Stimulated activated CD8-positive, alpha-beta memory T cell treated with anti-CD3 and anti-CD28 coated beads, Interleukin-12 subunit alpha, Interleukin-12 subunit beta, amount 100 ng/mL, for 1 hour (primary cell): ENCODE results near the gene CTDSPL2.
"Not testable (repeated sequence)": the region's sequence is repeated elsewhere in the genome, so short reads cannot be mapped to it uniquely, and the experiment has no call there.

Experiments
- DNase-seq: peaks from one replicate; pipeline ENCODE4 v3.0.0-alpha.2; 2020; ENCODE audit warnings: low read depth

The CTDSPL2 gene

GRCh38 chr15:44426975-44427755 is at the start of gene CTDSPL2:
CTDSPL2 (plus strand) TSS chr15:44427629; CDS start chr15:44459015, 31,386 bp downstream.
- DNase-seq: peak; percentile 92

DNA sequence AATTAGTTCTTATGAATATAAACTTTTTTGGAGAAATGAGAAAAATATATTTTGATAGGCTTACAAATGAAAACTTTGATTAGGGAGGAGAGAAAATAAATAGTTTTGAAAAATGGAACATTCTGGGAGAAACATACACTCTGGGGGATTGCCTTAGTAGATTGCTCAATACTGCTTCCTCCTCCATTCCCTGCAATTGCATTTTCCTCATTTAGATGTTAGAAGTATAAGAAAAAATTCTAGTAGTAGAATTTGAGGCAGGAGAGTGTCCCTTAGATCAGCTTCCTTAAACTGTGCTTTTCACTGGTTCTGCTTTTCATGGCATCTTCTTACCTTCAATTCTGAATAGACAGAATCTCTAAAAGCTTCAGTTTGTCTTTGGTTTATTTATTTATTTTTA is 46.2 kb upstream of the CTDSPL2 start:
- DNase-seq: no peak

- DNase-seq: no peak
Observed at GRCh38 chr15:44385344-44385942, 42.0 kb upstream of the CTDSPL2 start.

GRCh38 chr15:44394062-44394461 is 33.4 kb upstream of the CTDSPL2 start:
- no peak for DNase-seq

GRCh38 chr15:44394562-44394961 is 32.9 kb upstream of the CTDSPL2 start:
- DNase-seq: no peak

- DNase-seq: no peak
Observed at GRCh38 chr15:44397869-44398268, 29.6 kb upstream of the CTDSPL2 start.

DNA sequence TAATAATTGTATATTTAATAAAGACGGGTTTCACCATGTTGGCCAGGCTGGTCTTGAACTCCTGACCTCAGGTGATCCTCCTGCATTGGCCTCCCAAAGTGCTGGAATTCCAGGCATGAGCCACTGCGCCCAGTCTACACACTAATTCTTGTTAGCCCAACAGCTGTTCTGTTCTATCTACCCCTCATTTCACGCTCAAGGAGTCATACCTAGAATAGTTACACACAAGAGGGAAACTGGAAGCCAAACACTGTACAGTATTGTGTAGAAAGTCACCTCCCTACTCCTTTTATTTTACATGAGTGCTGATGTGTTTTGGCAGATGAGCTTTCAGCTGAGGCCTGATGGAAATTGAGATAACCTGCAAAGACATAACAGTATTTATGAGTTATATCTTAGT is 13.4 kb upstream of the CTDSPL2 start:
- DNase-seq: no peak

GRCh38 chr15:44427756-44428724 is 611 bp downstream of the CTDSPL2 start:
- no peak for DNase-seq

GRCh38 chr15:44435893-44436667 is 8.7 kb downstream of the CTDSPL2 start:
- no peak for DNase-seq

GRCh38 chr15:44438402-44438801 is 11.0 kb downstream of the CTDSPL2 start:
- no peak for DNase-seq

GRCh38 chr15:44441095-44441501 is 13.7 kb downstream of the CTDSPL2 start:
- no peak for DNase-seq

DNA sequence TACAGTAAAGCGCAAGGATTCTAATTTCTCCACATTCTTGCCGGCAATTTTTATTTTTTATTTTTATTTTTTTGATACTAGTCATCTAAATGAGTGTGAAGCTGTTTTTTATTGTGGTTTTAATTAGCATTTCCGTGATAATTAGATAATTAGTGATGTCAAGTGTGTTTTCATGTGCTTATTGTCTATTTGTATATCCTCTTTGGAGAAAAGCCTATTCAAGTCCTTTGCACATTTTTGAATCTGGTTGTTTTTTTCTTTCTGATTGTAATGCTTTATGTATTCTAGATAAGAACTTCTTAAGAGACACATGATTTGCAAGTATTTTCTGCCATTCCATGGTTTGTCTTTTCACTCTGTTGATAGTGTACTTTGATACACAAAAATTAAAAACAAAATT is 16.1 kb downstream of the CTDSPL2 start:
- DNase-seq: no peak

GRCh38 chr15:44447772-44448376 is 20.4 kb downstream of the CTDSPL2 start:
- no peak for DNase-seq

GRCh38 chr15:44450172-44450571 is 22.7 kb downstream of the CTDSPL2 start:
- DNase-seq: no peak

DNA sequence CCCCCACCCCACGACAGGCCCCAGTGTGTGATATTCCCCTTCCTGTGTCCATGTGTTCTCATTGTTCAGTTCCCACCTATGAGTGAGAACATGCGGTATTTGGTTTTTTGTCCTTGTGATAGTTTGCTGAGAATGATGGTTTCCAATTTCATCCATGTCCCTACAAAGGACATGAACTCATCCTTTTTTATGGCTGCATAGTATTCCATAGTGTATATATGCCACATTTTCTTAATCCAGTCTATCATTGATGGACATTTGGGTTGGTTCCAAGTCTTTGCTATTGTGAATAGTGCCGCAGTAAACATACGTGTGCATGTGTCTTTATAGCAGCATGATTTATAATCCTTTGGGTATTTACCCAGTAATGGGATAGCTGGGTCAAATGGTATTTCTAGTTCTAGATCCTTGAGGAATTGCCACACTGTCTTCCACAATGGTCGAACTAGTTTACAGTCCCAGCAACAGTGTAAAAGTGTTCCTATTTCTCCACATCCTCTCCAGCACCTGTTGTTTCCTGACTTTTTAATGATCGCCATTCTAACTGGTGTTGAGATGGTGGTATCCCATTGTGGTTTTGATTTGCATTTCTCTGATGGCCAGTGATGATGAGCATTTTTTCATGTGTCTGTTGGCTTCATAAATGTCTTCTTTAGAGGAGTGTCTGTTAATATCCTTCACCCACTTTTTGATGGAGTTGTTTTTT is 26.3 kb downstream of the CTDSPL2 start:
- not testable (repeated sequence) for DNase-seq

GRCh38 chr15:44458429-44458828 is 31.0 kb downstream of the CTDSPL2 start:
- DNase-seq: no peak

GRCh38 chr15:44468709-44469385 is 41.4 kb downstream of the CTDSPL2 start:
- DNase-seq: no peak

DNA sequence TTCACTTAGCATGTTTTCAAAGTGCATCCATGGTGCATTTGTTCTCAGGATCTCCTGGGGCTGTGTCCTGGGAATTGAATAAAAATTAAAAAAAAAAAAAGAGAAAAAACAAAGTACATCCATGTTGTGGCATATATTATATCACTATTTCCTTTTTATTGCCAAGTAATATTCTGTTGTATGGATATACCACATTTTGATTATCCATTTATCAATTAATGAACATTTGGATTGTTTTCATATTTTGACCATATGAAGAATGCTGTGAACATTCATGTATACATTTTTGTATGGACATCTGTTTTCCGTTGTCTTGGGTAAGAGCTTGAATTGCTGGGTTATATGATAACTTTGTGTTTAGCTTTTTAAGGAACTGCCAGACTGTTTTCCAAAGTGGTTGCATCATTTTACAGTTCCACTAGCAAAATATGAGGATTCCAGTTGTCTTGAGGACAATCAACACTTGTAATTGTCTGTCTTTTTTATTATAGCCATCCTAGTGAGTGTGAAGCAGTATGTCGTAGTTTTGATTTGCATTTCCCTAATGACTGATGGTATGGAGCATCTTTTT is 44.5 kb downstream of the CTDSPL2 start:
- no peak for DNase-seq

DNA sequence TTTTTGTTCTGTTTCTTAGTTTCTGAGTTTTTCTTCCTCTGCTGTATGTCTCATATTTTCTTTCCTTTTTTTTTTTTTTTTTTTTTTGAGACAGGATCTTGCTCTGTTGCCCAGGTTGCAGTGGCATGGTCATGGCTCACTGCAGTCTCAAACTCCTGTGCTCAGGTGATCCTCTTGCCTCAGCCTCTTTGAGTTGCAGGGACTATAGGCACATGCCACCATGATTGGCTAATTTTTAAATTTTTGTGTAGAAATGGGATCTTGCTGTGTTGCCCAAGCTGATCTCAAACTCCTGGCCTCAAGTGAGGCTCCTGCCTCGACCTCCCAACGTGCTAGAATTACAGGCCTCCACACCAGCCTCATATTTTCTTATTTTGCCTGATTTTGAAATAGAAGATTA is 51.9 kb downstream of the CTDSPL2 start:
- DNase-seq: no peak

DNA sequence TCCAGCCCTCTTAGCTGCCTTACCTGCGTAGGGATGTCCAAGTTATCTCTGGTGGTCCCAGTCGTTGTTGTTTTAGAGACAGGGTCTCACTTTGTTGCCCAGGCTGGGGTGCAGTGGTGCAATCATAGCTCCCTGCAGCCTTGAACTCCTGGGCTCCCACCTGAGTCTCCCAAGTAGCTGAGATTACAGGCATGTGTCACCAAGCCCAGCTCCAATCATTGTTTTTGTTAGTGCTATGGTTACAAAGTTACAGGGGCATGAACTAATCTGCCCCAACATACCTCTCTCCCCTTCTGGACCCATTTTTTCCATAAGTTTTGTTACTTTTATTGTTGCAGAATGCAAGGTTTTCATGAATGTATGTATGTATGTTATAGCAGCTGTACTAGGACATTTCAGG is 54.7 kb downstream of the CTDSPL2 start:
- DNase-seq: no peak
